HEK293T (cell line): ENCODE data around the gene SESTD1.

ENCODE experiments used
- ARNT ChIP-seq: fragments of 450-650 bp; IDR thresholded peaks from 2 replicates; pipeline ENCODE4 v1.6.1; 2017; ENCODE audit warnings: mild to moderate bottlenecking
- BHLHE40 ChIP-seq: fragments of 450-650 bp; IDR thresholded peaks from 2 replicates; pipeline ENCODE4 v1.6.1; 2016; ENCODE audit warnings: mild to moderate bottlenecking, moderate library complexity, borderline replicate concordance
- ELF4 ChIP-seq: fragments of 450-650 bp; IDR thresholded peaks from 2 replicates; pipeline ENCODE4 v1.6.1; 2017; ENCODE audit warnings: antibody characterized with exemption
- FOXA1 ChIP-seq: fragments of 450-650 bp; IDR thresholded peaks from 2 replicates; pipeline ENCODE4 v1.6.1; 2016; ENCODE audit warnings: mild to moderate bottlenecking
- FOXK2 ChIP-seq: fragments of 450-650 bp; IDR thresholded peaks from 2 replicates; pipeline ENCODE4 v1.6.1; 2016; ENCODE audit warnings: mild to moderate bottlenecking
- FOXM1 ChIP-seq: fragments of 450-650 bp; IDR thresholded peaks from 2 replicates; pipeline ENCODE4 v1.6.1; 2017; ENCODE audit warnings: mild to moderate bottlenecking, borderline replicate concordance
- NFRKB ChIP-seq: fragments of 450-650 bp; IDR thresholded peaks from 2 replicates; pipeline ENCODE4 v1.6.1; 2016; ENCODE audit warnings: mild to moderate bottlenecking, moderate library complexity
- SP1 ChIP-seq: fragments of 450-650 bp; IDR thresholded peaks from 2 replicates; pipeline ENCODE4 v1.6.1; 2017
- SUZ12 ChIP-seq: fragments of 450-650 bp; IDR thresholded peaks from 2 replicates; pipeline ENCODE4 v1.6.1; 2016; ENCODE audit warnings: mild to moderate bottlenecking
- TARDBP ChIP-seq: fragments of 450-650 bp; IDR thresholded peaks from 2 replicates; pipeline ENCODE4 v1.6.1; 2016
- ZNF384 ChIP-seq: fragments of 450-650 bp; IDR thresholded peaks from 2 replicates; pipeline ENCODE4 v1.6.1; 2016
- TF ChIP-seq, protein P1 (sequence below): fragments of 450-650 bp; IDR thresholded peaks from 2 replicates; pipeline ENCODE4 v1.6.1; 2016

DNA sequence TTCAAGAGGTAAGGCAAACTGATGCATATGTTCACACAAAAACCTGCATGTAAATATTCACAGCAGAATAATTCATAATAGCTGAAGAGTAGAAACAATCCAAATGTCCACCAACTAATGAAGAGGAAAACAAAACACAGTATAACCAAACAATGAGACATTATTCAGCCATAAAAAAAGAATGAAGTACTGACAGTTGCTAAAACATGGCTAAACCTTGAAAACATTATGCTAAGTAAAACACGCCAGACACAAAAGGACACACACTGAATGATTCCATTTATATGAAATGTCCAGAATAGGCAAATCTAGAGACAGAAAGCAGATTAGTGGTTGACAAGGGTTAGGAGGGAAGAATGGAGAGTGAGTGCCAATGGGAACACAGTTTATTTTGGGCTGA lies 86.9 kb downstream of the SESTD1 start:
- TF ChIP-seq SP1 (no peak), ZNF384 (no peak), BHLHE40 (no peak), FOXM1 (no peak), ARNT (no peak), FOXK2 (no peak), FOXA1 (no peak), SUZ12 (no peak), TARDBP (no peak), ELF4 (no peak), NFRKB (no peak)
- TF ChIP-seq, protein P1, sequence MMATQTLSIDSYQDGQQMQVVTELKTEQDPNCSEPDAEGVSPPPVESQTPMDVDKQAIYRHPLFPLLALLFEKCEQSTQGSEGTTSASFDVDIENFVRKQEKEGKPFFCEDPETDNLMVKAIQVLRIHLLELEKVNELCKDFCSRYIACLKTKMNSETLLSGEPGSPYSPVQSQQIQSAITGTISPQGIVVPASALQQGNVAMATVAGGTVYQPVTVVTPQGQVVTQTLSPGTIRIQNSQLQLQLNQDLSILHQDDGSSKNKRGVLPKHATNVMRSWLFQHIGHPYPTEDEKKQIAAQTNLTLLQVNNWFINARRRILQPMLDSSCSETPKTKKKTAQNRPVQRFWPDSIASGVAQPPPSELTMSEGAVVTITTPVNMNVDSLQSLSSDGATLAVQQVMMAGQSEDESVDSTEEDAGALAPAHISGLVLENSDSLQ, result no peak
